Measurements from ENCODE around the gene MRPL10. TPM values are rescaled to one million over a fixed set of nuclear protein-coding genes. Genes with fewer than 3 reads are reported as not detected.
A peak's percentile ranks its signal among the peaks of the same experiment; 100 is the strongest.

Gene MRPL10
- total RNA-seq, 1 experiment from 2014 or later: 74.2 TPM

DNA sequence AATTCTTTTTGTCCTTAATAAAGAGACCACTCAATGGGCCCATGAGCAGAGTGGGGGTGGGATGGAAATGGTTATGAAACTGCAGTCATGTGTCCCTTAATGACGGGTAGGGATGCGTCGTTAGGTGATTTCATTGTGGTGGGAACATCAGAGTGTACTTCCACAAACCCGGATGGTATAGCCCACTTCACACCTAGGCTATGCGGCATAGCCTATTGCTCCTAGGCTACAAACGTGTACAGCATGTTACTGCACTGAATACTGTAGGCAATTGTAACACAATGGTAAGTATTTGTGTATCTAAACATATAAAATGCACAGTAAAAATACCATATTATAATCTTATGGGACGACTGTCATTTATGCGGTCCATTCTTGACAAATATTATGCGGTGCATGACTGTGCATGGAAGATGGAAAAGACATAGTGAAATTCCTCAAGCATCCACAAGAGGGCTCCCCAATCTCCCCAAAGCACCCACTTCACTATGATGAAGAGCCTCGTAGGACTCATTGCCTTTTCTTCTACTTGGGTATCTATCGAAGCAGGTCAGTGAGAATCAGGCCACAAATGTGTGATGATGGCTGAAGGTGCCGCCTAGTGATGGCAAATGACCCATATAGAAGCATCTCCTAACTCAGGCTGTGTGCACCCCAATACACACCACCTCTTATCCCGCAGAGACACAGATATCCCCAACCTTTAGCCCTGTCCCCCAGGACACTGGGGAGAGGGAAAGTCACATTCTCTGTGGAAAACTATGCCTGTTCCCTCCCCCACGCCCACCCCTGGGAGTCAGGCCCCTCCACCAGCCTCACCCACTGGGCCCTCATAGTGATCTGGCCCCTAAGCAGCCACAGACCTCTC is 54.8 kb downstream of the MRPL10 start:
- Histone ChIP-seq H3K4me1 (ENCODE audit: insufficient read depth, low read length) (no peaks in the 10 kb centered on the region), H3K4me2 (ENCODE audit: low read length) (no peak overlapping the region), H3K9me2 (replicated peaks; ENCODE audit: low read length) (no peaks in the 10 kb centered on the region), H2AFZ (ENCODE audit: low read length) (no peak overlapping the region), H4K20me1 (ENCODE audit: low read length) (no peaks in the 10 kb centered on the region), H3K4me3 (ENCODE audit: low read length) (no peak overlapping the region), H3K9ac (ENCODE audit: low read length) (no peak overlapping the region), H3K9me3 (ENCODE audit: low read length) (no peaks in the 10 kb centered on the region), H3K27me3 (ENCODE audit: low read length) (peaks cover 46% of the 10 kb centered on the region), H3F3A (ENCODE audit: low read length, unreplicated experiment) (no peaks in the 10 kb centered on the region), H3K36me3 (ENCODE audit: low read depth, low read length) (no peaks in the 10 kb centered on the region), H3K79me2 (ENCODE audit: low read length) (no peaks in the 10 kb centered on the region), H3K27ac (ENCODE audit: low read length) (no peak overlapping the region)
- intact Hi-C loops (cut with micrococcal nuclease): loop anchor here (1.0 to 2.0 kb wide), 2 partner anchors 26 to 54 kb away; partner anchors contain the start of genes LRRC46 and MRPL10
- CTCF ChIA-PET: interaction anchor here (0.5 kb wide), 1 partner anchor 25 kb away, joined by 5 read pairs; no protein-coding TSS in a partner anchor
- BruUV-seq (replicated peaks): no TSS peak
- ATAC-seq: peak; percentile 97
- TF ChIP-seq, protein P1, sequence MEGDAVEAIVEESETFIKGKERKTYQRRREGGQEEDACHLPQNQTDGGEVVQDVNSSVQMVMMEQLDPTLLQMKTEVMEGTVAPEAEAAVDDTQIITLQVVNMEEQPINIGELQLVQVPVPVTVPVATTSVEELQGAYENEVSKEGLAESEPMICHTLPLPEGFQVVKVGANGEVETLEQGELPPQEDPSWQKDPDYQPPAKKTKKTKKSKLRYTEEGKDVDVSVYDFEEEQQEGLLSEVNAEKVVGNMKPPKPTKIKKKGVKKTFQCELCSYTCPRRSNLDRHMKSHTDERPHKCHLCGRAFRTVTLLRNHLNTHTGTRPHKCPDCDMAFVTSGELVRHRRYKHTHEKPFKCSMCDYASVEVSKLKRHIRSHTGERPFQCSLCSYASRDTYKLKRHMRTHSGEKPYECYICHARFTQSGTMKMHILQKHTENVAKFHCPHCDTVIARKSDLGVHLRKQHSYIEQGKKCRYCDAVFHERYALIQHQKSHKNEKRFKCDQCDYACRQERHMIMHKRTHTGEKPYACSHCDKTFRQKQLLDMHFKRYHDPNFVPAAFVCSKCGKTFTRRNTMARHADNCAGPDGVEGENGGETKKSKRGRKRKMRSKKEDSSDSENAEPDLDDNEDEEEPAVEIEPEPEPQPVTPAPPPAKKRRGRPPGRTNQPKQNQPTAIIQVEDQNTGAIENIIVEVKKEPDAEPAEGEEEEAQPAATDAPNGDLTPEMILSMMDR (conservative IDR thresholded peaks at IDR 0.05; ENCODE audit: low read depth, low read length): peak; percentile 90
- no peak for TF ChIP-seq EZH2 (IDR thresholded peaks at IDR 0.05; ENCODE audit: low read length, unreplicated experiment)
- no peak for TF ChIP-seq EZH2phosphoT487 (IDR thresholded peaks at IDR 0.05; ENCODE audit: borderline replicate concordance, low read length)
- POLR2A ChIA-PET (ENCODE audit: unreplicated experiment): no interaction called here
- DNase-seq: peak; percentile 75

DNA sequence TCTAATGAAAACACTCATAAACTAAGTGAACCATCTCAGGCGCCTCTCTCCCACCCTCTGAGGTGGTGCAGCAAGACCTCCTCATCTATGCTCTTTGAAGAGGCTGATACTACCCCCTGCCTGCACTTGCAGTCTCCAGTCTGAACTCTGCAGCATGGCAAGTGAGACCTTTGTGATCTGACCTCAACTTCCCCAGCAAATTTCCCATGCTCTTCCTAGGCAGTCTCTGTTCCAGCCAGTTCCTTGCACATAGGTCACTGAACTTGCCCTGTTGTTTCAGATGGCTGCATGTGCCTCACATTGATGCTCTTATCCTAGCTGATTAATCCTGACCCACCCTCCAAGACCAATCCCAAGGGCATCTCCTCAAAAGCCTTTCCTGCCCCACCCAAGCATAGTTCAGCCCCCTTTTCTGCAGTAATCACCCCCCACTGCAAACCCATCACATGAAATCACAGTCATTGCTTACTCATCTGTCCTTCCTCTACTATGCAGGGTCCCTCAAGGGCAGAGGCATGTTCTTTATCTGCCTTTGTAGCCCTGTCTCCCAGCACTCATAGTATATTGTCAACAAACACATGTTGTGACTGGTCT is 56.3 kb downstream of the MRPL10 start:
- intact Hi-C loops (cut with micrococcal nuclease): no loop called here

More for the DNA sequence above, 56.3 kb downstream of the MRPL10 start:
- Histone ChIP-seq H3K4me2 (ENCODE audit: low read length) (no peak overlapping the region), H3K9ac (ENCODE audit: low read length) (no peak overlapping the region), H2AFZ (ENCODE audit: low read length) (no peak overlapping the region), H3K27me3 (ENCODE audit: low read length) (peaks cover 34% of the 10 kb centered on the region), H3K9me2 (replicated peaks; ENCODE audit: low read length) (no peaks in the 10 kb centered on the region), H3K4me1 (ENCODE audit: insufficient read depth, low read length) (no peaks in the 10 kb centered on the region), H3F3A (ENCODE audit: low read length, unreplicated experiment) (no peaks in the 10 kb centered on the region), H3K4me3 (ENCODE audit: low read length) (no peak overlapping the region), H4K20me1 (ENCODE audit: low read length) (no peaks in the 10 kb centered on the region), H3K79me2 (ENCODE audit: low read length) (no peaks in the 10 kb centered on the region), H3K27ac (ENCODE audit: low read length) (no peak overlapping the region), H3K36me3 (ENCODE audit: low read depth, low read length) (no peaks in the 10 kb centered on the region), H3K9me3 (ENCODE audit: low read length) (no peaks in the 10 kb centered on the region)
- no peak for TF ChIP-seq EZH2phosphoT487 (IDR thresholded peaks at IDR 0.05; ENCODE audit: borderline replicate concordance, low read length)
- TF ChIP-seq EZH2 (IDR thresholded peaks at IDR 0.05; ENCODE audit: low read length, unreplicated experiment): no peak
- TF ChIP-seq, protein P1 (conservative IDR thresholded peaks at IDR 0.05; ENCODE audit: low read depth, low read length): no peak
- no TSS peak for BruUV-seq (replicated peaks)
- ATAC-seq (no peak), DNase-seq (no peak)
- ChIA-PET POLR2A (ENCODE audit: unreplicated experiment) (no interaction called here), CTCF (no interaction called here)

Data from PC-3 (cell line).